GM12878 (cell line): ENCODE data around the gene POU2AF1. TPM values are rescaled to one million over a fixed set of nuclear protein-coding genes. Genes with fewer than 3 reads are reported as not detected.
A peak's percentile ranks its signal among the peaks of the same experiment; 100 is the strongest.

Experiments used
- ATAC-seq: fragments of 200-7000 bp; cut with Tn5 transposase; 3 replicates; pipeline ENCODE4 v1.9.1; 2020; ENCODE audit warnings: mild to moderate bottlenecking, moderate library complexity
- BruUV-seq: library from RNA; stranded (reverse); fragments of 400-500 nt; replicated peaks from 2 replicates; lab custom pipeline; 2021; lab: Mats Ljungman, UMichigan
- CTCF ChIA-PET: fragments of 300-600 bp; sonication (Branson Sonifier 250); formaldehyde crosslinking; extraction: SDS; loops from one replicate; lab custom pipeline; 2021; ENCODE audit warnings: inconsistent platforms; lab: Yijun Ruan, JAX
- POLR2A ChIA-PET: fragments of 350-600 bp; formaldehyde crosslinking; extraction: SDS; loops from one replicate; lab custom pipeline; 2021; ENCODE audit warnings: inconsistent platforms; lab: Charles Lee
- RAD21 ChIA-PET: fragments of 300-600 bp; sonication (Branson Sonifier 250); formaldehyde crosslinking; loops from one replicate; lab custom pipeline; 2023; ENCODE audit warnings: antibody characterized with exemption; ENCODE audit not compliant: unreplicated experiment; lab: Charles Lee
- SMC1A ChIA-PET: fragments of 300-600 bp; sonication (Branson Sonifier 250); formaldehyde crosslinking; loops from one replicate; lab custom pipeline; 2023; ENCODE audit not compliant: unreplicated experiment, uncharacterized antibody; lab: Charles Lee
- DNase-seq: peaks from one replicate; pipeline ENCODE4 v3.0.0-alpha.2; 2011; ENCODE audit warnings: low read depth, low spot score
- FAIRE-seq: peaks from 3 replicates; lab custom pipeline; 2011; peaks lifted over from hg19 to GRCh38; lab: Jason Lieb, UNC
- H2AFZ ChIP-seq: 2 replicates; pipeline ENCODE4 v1.6.0; 2011; ENCODE audit warnings: low read depth, low read length, control low read depth; ENCODE audit not compliant: control insufficient read depth
- H3K27ac ChIP-seq: 2 replicates; pipeline ENCODE4 v1.5.1; 2011; ENCODE audit warnings: control low read depth; ENCODE audit not compliant: control insufficient read depth, insufficient read depth
- H3K27me3 ChIP-seq, 2 experiments: replicated peaks in 1 of 2; 2 replicates each; pipeline versions ENCODE4 v1.6.0 to v1.6.1; 2011; ENCODE audit warnings: low read length in 1 of 2; ENCODE audit not compliant: control insufficient read depth in 2 of 2, insufficient read depth in 2 of 2
- H3K36me3 ChIP-seq, 2 experiments: 2 replicates each; pipeline ENCODE4 v1.5.1; 2011; ENCODE audit warnings: low read length in 1 of 2; ENCODE audit not compliant: control insufficient read depth in 2 of 2, insufficient read depth in 2 of 2
- H3K4me1 ChIP-seq: 2 replicates; pipeline ENCODE4 v1.6.1; 2011; ENCODE audit warnings: mild to moderate bottlenecking, low read length, moderate library complexity, mixed read lengths; ENCODE audit not compliant: control insufficient read depth, insufficient read depth
- H3K4me2 ChIP-seq: 2 replicates; pipeline ENCODE4 v1.6.0; 2011; ENCODE audit warnings: control low read depth; ENCODE audit not compliant: control insufficient read depth, insufficient read depth
- H3K4me3 ChIP-seq: fragments of 200-600 bp; sonication (generic); 2 replicates; pipeline ENCODE4 v1.5.1; 2016
- H3K79me2 ChIP-seq: 2 replicates; pipeline ENCODE4 v1.6.0; 2011; ENCODE audit warnings: low read length; ENCODE audit not compliant: control insufficient read depth, insufficient read depth
- H3K9ac ChIP-seq: 2 replicates; pipeline ENCODE4 v1.8.0; 2011; ENCODE audit warnings: low read length, control low read depth, mixed read lengths; ENCODE audit not compliant: control insufficient read depth, insufficient read depth
- H3K9me3 ChIP-seq: replicated peaks from 3 replicates; pipeline ENCODE4 v1.5.1; 2011; ENCODE audit warnings: mild to moderate bottlenecking, low read length; ENCODE audit not compliant: control insufficient read depth, insufficient read depth
- H4K20me1 ChIP-seq: 2 replicates; pipeline ENCODE4 v1.6.0; 2011; ENCODE audit not compliant: control insufficient read depth, insufficient read depth
- BHLHE40 ChIP-seq, 2 experiments: fragments of 450-650 bp in 1 of 2; IDR thresholded peaks; 2 replicates each; pipeline ENCODE4 v1.6.1; 2011 to 2017; ENCODE audit warnings: low read depth in 2 of 2, borderline replicate concordance in 1 of 2, improper control_type of control experiment in 1 of 2, low read length in 1 of 2, mild to moderate bottlenecking in 1 of 2
- EGR1 ChIP-seq, 2 experiments: IDR thresholded peaks; 1 replicate in 1 of 2; 2 replicates in 1 of 2; pipeline ENCODE4 v1.6.1; 2011 to 2012; ENCODE audit warnings: low read depth in 2 of 2, low read length in 2 of 2, borderline replicate concordance in 1 of 2, mild to moderate bottlenecking in 1 of 2, moderate library complexity in 1 of 2
- HCFC1 ChIP-seq: fragments of 150-350 bp; IDR thresholded peaks from 2 replicates; pipeline ENCODE4 v1.6.1; 2014; ENCODE audit warnings: low read length
- MAX ChIP-seq: IDR thresholded peaks from 2 replicates; pipeline ENCODE4 v1.6.1; 2012; ENCODE audit warnings: low read depth, low read length, improper control_type of control experiment
- MLLT1 ChIP-seq: fragments of 450-650 bp; IDR thresholded peaks from 2 replicates; pipeline ENCODE4 v1.6.1; 2016; ENCODE audit warnings: mild to moderate bottlenecking
- MTA2 ChIP-seq: fragments of 450-650 bp; IDR thresholded peaks from 2 replicates; pipeline ENCODE4 v1.6.1; 2016; ENCODE audit warnings: low read depth, mild to moderate bottlenecking, moderate library complexity
- PKNOX1 ChIP-seq: fragments of 450-650 bp; IDR thresholded peaks from 2 replicates; pipeline ENCODE4 v1.6.1; 2016; ENCODE audit warnings: mild to moderate bottlenecking
- POLR2A ChIP-seq: IDR thresholded peaks from 2 replicates; pipeline ENCODE4 v1.6.1; 2011; ENCODE audit warnings: low read depth, mild to moderate bottlenecking, low read length
- WGBS: methylation state at CpG from one replicate; pipeline ENCODE4 v1.1.6; 2016; ENCODE audit warnings: low lambda C conversion rate; ENCODE audit not compliant: insufficient replicate concordance, insufficient coverage; ENCODE audit errors: missing lambda C conversion rate; 5-methylcytosine and 5-hydroxymethylcytosine counted together
- in situ Hi-C: fragments of 300-500 bp; cut with MboI; formaldehyde crosslinking; loops from 9 replicates; pipeline ENCODE4 v1.14.3; 2018; ENCODE audit warnings: mixed read lengths
- intact Hi-C: fragments of 100-400 bp; cut with micrococcal nuclease; formaldehyde crosslinking; loops from one replicate; pipeline ENCODE4 v1.14.2; 2022; ENCODE audit not compliant: unreplicated experiment
- polyA plus RNA-seq, 11 experiments: library from polyadenylated mRNA; depleted of rRNA in 4 of 11; unstranded in 6 of 11; stranded (reverse) in 5 of 11; fragments of >200 nt; fragmentation: Nextera tagmentation in 4 of 11; fragmentation: Illumina TruSeq in 1 of 11; extraction: Ambion mirVana in 4 of 11; extraction: Trizol in 1 of 11; gene quantifications; 1 replicate in 1 of 11; 2 replicates in 10 of 11; pipeline versions ENCODE4 v1.2.1 to v1.2.3, GENCODE V29; 2011 to 2016; ENCODE audit warnings: inconsistent platforms in 2 of 11, missing spikeins in 2 of 11, low read depth in 1 of 11
- total RNA-seq, 4 experiments: library from RNA; depleted of rRNA in 3 of 4; stranded (reverse); fragments of >200 nt in 3 of 4; fragmentation: Illumina TruSeq in 1 of 4; extraction: Trizol in 1 of 4; gene quantifications; 2 replicates each; pipeline versions ENCODE4 v1.2.1 to v1.2.3, GENCODE V29; 2013 to 2021
- TF ChIP-seq, protein P1 (sequence below): fragments of 450-650 bp; IDR thresholded peaks from 2 replicates; pipeline ENCODE4 v1.6.1; 2017; ENCODE audit warnings: mild to moderate bottlenecking, moderate library complexity
- TF ChIP-seq, protein P2 (sequence below): IDR thresholded peaks from 2 replicates; pipeline ENCODE4 v1.6.1; 2011; ENCODE audit warnings: borderline replicate concordance, low read depth, mild to moderate bottlenecking, moderate library complexity, mixed read lengths, low read length; ENCODE audit not compliant: insufficient read depth; ENCODE audit errors: extremely low read length

POU2AF1 gene
- total and polyA plus RNA-seq, 10 of the 15 experiments (the other 5 are each of a cell fraction or from before 2014, with no cell fraction given): 13.1 to 169 (median 75.5) TPM

DNA sequence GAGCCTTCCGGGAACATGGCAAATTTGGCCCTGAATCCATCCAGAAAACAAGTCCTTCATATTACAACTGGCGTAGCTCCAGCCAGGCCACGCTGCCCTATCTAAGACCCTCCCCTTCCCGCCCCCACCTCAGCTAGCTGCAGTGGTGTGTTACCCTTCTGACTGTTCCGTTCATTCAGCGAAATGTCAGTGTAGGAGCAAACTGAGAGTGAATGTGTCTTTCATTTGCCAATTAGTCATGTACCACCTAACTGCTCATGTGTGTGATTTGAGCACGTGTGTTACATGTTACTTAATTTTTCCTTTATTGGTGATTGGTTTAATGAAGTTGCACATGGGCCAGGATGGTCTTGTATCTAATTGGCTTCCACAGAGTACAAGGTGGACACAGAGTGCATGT, 34.8 kb upstream of the POU2AF1 start:
- Histone ChIP-seq H3K4me2 (peak overlapping the region; percentile 85), H2AFZ (no peak overlapping the region; the same call in 1 of the 2 replicates), H3K27ac (peak overlapping the region; percentile 98), H3K9me3 (no peaks in the 10 kb centered on the region; the same call in 2 of the 3 replicates), H3K79me2 (peaks cover 15% of the 10 kb centered on the region), H3K4me3 (no peak overlapping the region), H4K20me1 (no peaks in the 10 kb centered on the region), H3K9ac (peak overlapping the region; percentile 72), H3K4me1 (peaks cover 94% of the 10 kb centered on the region), H3K36me3 (no peaks in the 10 kb centered on the region), H3K27me3 (no peaks in the 10 kb centered on the region)
- POLR2A ChIA-PET: interaction anchor here (1.0 to 16.5 kb wide), 3 partner anchors 33 to 123 kb away, joined by 3 to 415 read pairs (median 8); partner anchors contain the start of gene POU2AF1
- in situ Hi-C loops: no loop called here
- intact Hi-C loops: no loop called here
- CTCF ChIA-PET: interaction anchor here (0.7 to 15.0 kb wide), 7 partner anchors 9 to 132 kb away, joined by 3 to 213 read pairs (median 65); partner anchors contain the start of gene POU2AF1
- DNase-seq: no peak
- FAIRE-seq: no peak
- SMC1A ChIA-PET: interaction anchor here (1.3 to 29.3 kb wide), 5 partner anchors 9 to 132 kb away, joined by 5 to 972 read pairs (median 105); partner anchors contain the start of gene POU2AF1
- peak; percentile 10 for ATAC-seq
- no TSS peak for BruUV-seq
- RAD21 ChIA-PET: interaction anchor here (1.0 to 19.2 kb wide), 5 partner anchors 7 to 44 kb away, joined by 4 to 657 read pairs (median 5); partner anchors contain the start of gene POU2AF1
- WGBS: 9% methylated on average over 7 of the region's 7 CpGs
- TF ChIP-seq, protein P1, sequence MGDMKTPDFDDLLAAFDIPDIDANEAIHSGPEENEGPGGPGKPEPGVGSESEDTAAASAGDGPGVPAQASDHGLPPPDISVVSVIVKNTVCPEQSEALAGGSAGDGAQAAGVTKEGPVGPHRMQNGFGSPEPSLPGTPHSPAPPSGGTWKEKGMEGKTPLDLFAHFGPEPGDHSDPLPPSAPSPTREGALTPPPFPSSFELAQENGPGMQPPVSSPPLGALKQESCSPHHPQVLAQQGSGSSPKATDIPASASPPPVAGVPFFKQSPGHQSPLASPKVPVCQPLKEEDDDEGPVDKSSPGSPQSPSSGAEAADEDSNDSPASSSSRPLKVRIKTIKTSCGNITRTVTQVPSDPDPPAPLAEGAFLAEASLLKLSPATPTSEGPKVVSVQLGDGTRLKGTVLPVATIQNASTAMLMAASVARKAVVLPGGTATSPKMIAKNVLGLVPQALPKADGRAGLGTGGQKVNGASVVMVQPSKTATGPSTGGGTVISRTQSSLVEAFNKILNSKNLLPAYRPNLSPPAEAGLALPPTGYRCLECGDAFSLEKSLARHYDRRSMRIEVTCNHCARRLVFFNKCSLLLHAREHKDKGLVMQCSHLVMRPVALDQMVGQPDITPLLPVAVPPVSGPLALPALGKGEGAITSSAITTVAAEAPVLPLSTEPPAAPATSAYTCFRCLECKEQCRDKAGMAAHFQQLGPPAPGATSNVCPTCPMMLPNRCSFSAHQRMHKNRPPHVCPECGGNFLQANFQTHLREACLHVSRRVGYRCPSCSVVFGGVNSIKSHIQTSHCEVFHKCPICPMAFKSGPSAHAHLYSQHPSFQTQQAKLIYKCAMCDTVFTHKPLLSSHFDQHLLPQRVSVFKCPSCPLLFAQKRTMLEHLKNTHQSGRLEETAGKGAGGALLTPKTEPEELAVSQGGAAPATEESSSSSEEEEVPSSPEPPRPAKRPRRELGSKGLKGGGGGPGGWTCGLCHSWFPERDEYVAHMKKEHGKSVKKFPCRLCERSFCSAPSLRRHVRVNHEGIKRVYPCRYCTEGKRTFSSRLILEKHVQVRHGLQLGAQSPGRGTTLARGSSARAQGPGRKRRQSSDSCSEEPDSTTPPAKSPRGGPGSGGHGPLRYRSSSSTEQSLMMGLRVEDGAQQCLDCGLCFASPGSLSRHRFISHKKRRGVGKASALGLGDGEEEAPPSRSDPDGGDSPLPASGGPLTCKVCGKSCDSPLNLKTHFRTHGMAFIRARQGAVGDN: peak; percentile 21; the same call in 1 of the 2 replicates
- TF ChIP-seq POLR2A (peak; percentile 47; the same call in 1 of the 2 replicates), MLLT1 (0 out of 2 replicates have a peak, but pooled peaks have one; percentile 16), MAX (0 out of 2 replicates have a peak, but pooled peaks have one; percentile 13), PKNOX1 (peak; percentile 49; the same call in 1 of the 2 replicates), EGR1 (IDR thresholded peaks at IDR 0.05; ENCODE audit: borderline replicate concordance in 1 of 2, low read depth in 2 of 2, low read length in 2 of 2) (0 out of 3 replicates have a peak, but pooled peaks of 1 of the 2 experiments have one; percentile 20), HCFC1 (no peak), MTA2 (peak; percentile 69), BHLHE40 (IDR thresholded peaks at IDR 0.05; ENCODE audit: borderline replicate concordance in 1 of 2, low read depth in 2 of 2, low read length in 1 of 2) (peak; percentile 83 to 91)
- TF ChIP-seq, protein P2, sequence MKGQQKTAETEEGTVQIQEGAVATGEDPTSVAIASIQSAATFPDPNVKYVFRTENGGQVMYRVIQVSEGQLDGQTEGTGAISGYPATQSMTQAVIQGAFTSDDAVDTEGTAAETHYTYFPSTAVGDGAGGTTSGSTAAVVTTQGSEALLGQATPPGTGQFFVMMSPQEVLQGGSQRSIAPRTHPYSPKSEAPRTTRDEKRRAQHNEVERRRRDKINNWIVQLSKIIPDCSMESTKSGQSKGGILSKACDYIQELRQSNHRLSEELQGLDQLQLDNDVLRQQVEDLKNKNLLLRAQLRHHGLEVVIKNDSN: no peak
